T-cell (primary cell): ENCODE measurements around the gene NEK7. TPM values are rescaled to one million over a fixed set of nuclear protein-coding genes. Genes with fewer than 3 reads are reported as not detected.
"Not testable (repeated sequence)": the region's sequence is repeated elsewhere in the genome, so short reads cannot be mapped to it uniquely, and the experiment has no call there.

Experiments used
- ATAC-seq, 4 experiments: fragments of 200-7000 bp in 3 of 4; fragments of 150-1000 bp in 1 of 4; cut with Tn5 transposase; replicated peaks in 1 of 4; 1 replicate in 3 of 4; 2 replicates in 1 of 4; pipeline ENCODE4 v1.10.0; 2021; ENCODE audit warnings: moderate library complexity in 3 of 4, mild to moderate bottlenecking in 2 of 4, moderate number of reproducible peaks in 1 of 4
- CTCF ChIA-PET, 2 donors: fragments of 300-600 bp; sonication (Branson Sonifier 250); formaldehyde crosslinking; loops; one replicate each; lab custom pipeline; 2022; ENCODE audit warnings: antibody characterized with exemption in 2 of 2; lab: Charles Lee
- POLR2A ChIA-PET, 2 donors: fragments of 300-600 bp; sonication (Branson Sonifier 250); formaldehyde crosslinking; loops; one replicate each; lab custom pipeline; 2022; ENCODE audit warnings: antibody characterized with exemption in 2 of 2; lab: Charles Lee
- DNase-seq, 35 experiments: peaks; one replicate each; pipeline versions ENCODE4 v3.0.0 to v3.0.0-alpha.2; 2013 to 2023
- H3K27ac ChIP-seq: one replicate; pipeline ENCODE4 v1.5.1; 2013; ENCODE audit warnings: low read length
- H3K27me3 ChIP-seq, 2 experiments: replicated peaks in 1 of 2; 1 replicate in 1 of 2; 2 replicates in 1 of 2; pipeline versions ENCODE4 v1.6.1 to v1.7.0; 2013; ENCODE audit warnings: low read length in 1 of 2, mixed read lengths in 1 of 2; ENCODE audit not compliant: control insufficient read depth in 2 of 2, insufficient read depth in 2 of 2; ENCODE audit errors: extremely low read depth in 1 of 2
- H3K36me3 ChIP-seq, 2 donors: 1 replicate in 1 of 2; 2 replicates in 1 of 2; pipeline versions ENCODE4 v1.6.1 to v1.7.0; 2013; ENCODE audit warnings: low read length in 1 of 2; ENCODE audit not compliant: control insufficient read depth in 2 of 2, insufficient read depth in 1 of 2; ENCODE audit errors: extremely low read depth in 1 of 2
- H3K4me1 ChIP-seq, 2 experiments: 1 replicate in 1 of 2; 2 replicates in 1 of 2; pipeline versions ENCODE4 v1.6.1 to v1.7.0; 2013; ENCODE audit warnings: low read length in 2 of 2, mixed read lengths in 1 of 2; ENCODE audit not compliant: insufficient read depth in 2 of 2, control insufficient read depth in 1 of 2; ENCODE audit errors: extremely low read depth in 1 of 2
- H3K4me3 ChIP-seq, 2 donors: 1 replicate in 1 of 2; 2 replicates in 1 of 2; pipeline versions ENCODE4 v1.5.1 to v1.7.0; 2013; ENCODE audit warnings: mild to moderate bottlenecking in 2 of 2, low read length in 1 of 2, moderate library complexity in 1 of 2; ENCODE audit not compliant: control insufficient read depth in 1 of 2; ENCODE audit errors: extremely low read depth in 1 of 2
- H3K9me3 ChIP-seq: 2 replicates; pipeline ENCODE4 v1.7.0; 2013
- H3K27ac Mint-ChIP-seq, 2 donors: one replicate each; pipeline ENCODE4 v1.8.0; 2020 to 2021; ENCODE audit warnings: mild to moderate bottlenecking in 2 of 2, mixed read lengths in 2 of 2
- H3K27me3 Mint-ChIP-seq, 2 donors: one replicate each; pipeline ENCODE4 v1.8.0; 2021 to 2022; ENCODE audit warnings: mixed read lengths in 2 of 2
- H3K36me3 Mint-ChIP-seq: one replicate; pipeline ENCODE4 v1.8.0; 2021; ENCODE audit warnings: mixed read lengths
- H3K4me1 Mint-ChIP-seq, 3 donors: one replicate each; pipeline ENCODE4 v1.8.0; 2020 to 2022; ENCODE audit warnings: mixed read lengths in 3 of 3, mild to moderate bottlenecking in 1 of 3
- H3K4me3 Mint-ChIP-seq, 3 donors: one replicate each; pipeline ENCODE4 v1.8.0; 2020 to 2022; ENCODE audit warnings: mild to moderate bottlenecking in 3 of 3, mixed read lengths in 3 of 3, moderate library complexity in 3 of 3
- H3K9me3 Mint-ChIP-seq, 3 donors: one replicate each; pipeline ENCODE4 v1.8.0; 2020 to 2022; ENCODE audit warnings: mixed read lengths in 3 of 3
- WGBS: methylation state at CpG from one replicate; pipeline ENCODE4 v1.1.5; 2013; ENCODE audit warnings: missing lambda C conversion rate; ENCODE audit not compliant: insufficient coverage; 5-methylcytosine and 5-hydroxymethylcytosine counted together
- total RNA-seq, 35 experiments: library from RNA in 6 of 35; stranded (reverse) in 6 of 35; fragments of 120-200 nt in 1 of 35; gene quantifications; one replicate each; pipeline versions ENCODE4 v1.2.1 to v1.2.4 and lab custom pipeline; 2013 to 2026

Gene NEK7
- total RNA-seq, 5 donors from 2014 or later (not counting 1 experiment from before 2014, with no cell fraction given) = 31.8 to 75.4 (median 69.9) TPM

- WGBS = no CpG with 5 or more reads among the region's 2 CpGs
- H3K4me3 Mint-ChIP-seq = no peak overlapping the region
- Histone ChIP-seq H3K4me3 (no peak overlapping the region), H3K36me3 (no peaks in the 10 kb centered on the region), H3K27me3 (no peaks in the 10 kb centered on the region), H3K27ac (no peak overlapping the region), H3K9me3 (no peaks in the 10 kb centered on the region), H3K4me1 (no peaks in the 10 kb centered on the region)
- no peaks in the 10 kb centered on the region for H3K4me1 Mint-ChIP-seq
- DNase-seq (no peak), ATAC-seq (no peak)
- H3K27ac Mint-ChIP-seq = no peak overlapping the region
- ChIA-PET POLR2A (no interaction called here), CTCF (no interaction called here)
- peaks cover 0 to 3% of the 10 kb centered on the region in 2 donors for H3K27me3 Mint-ChIP-seq
- H3K9me3 Mint-ChIP-seq = no peaks in the 10 kb centered on the region
- H3K36me3 Mint-ChIP-seq = no peaks in the 10 kb centered on the region
These were observed 33.7 kb upstream of the NEK7 start for GRCh38 chr1:198123133-198123532.

DNA sequence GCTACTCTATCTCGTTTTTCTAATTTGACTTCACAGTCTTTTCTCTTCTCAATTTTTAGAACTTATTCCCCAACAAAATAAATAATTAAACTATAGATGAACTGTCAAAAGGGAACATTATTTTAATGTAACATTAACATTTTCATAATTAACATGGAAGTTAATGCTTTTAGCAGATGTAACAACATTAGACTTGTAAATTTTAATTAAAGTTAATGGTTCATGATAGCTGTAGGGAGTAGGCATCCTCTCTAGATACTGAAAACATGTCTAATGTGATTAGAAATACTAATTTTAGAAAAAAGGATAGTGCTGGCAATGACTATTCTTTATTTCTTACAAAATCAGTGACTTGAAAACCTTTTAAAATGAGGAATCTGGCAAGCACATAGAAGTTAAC is 32.1 kb upstream of the NEK7 start:
- H3K27me3 Mint-ChIP-seq = peaks cover 0 to 3% of the 10 kb centered on the region in 2 donors
- H3K27ac Mint-ChIP-seq = no peak overlapping the region
- CTCF ChIA-PET = no interaction called here
- H3K36me3 Mint-ChIP-seq = no peaks in the 10 kb centered on the region
- Histone ChIP-seq H3K27me3 (no peaks in the 10 kb centered on the region), H3K4me3 (no peak overlapping the region), H3K27ac (no peak overlapping the region), H3K4me1 (no peaks in the 10 kb centered on the region), H3K36me3 (no peaks in the 10 kb centered on the region), H3K9me3 (no peaks in the 10 kb centered on the region)
- H3K4me3 Mint-ChIP-seq = no peak overlapping the region
- no CpG with 5 or more reads among the region's 1 CpG for WGBS
- ATAC-seq (no peak), DNase-seq (no peak)
- POLR2A ChIA-PET = no interaction called here
- no peaks in the 10 kb centered on the region for H3K9me3 Mint-ChIP-seq
- no peaks in the 10 kb centered on the region for H3K4me1 Mint-ChIP-seq

GRCh38 chr1:198125995-198126735 is 30.6 kb upstream of the NEK7 start:
- Histone ChIP-seq H3K4me1 (no peaks in the 10 kb centered on the region), H3K36me3 (no peaks in the 10 kb centered on the region), H3K9me3 (no peaks in the 10 kb centered on the region), H3K27me3 (no peaks in the 10 kb centered on the region), H3K27ac (no peak overlapping the region), H3K4me3 (no peak overlapping the region)
- H3K27ac Mint-ChIP-seq = no peak overlapping the region
- H3K4me1 Mint-ChIP-seq = no peaks in the 10 kb centered on the region
- CTCF ChIA-PET = interaction anchor here in 1 of 2 donors (0.6 kb wide), 1 partner anchor 32 kb away, joined by 3 read pairs; no protein-coding TSS in a partner anchor
- no peaks in the 10 kb centered on the region for H3K36me3 Mint-ChIP-seq
- DNase-seq = no peak
- no peaks in the 10 kb centered on the region for H3K9me3 Mint-ChIP-seq
- no peak for ATAC-seq
- no peak overlapping the region for H3K4me3 Mint-ChIP-seq
- H3K27me3 Mint-ChIP-seq = peaks cover 0 to 3% of the 10 kb centered on the region in 2 donors
- POLR2A ChIA-PET = no interaction called here
- no CpG with 5 or more reads among the region's 1 CpG for WGBS

DNA sequence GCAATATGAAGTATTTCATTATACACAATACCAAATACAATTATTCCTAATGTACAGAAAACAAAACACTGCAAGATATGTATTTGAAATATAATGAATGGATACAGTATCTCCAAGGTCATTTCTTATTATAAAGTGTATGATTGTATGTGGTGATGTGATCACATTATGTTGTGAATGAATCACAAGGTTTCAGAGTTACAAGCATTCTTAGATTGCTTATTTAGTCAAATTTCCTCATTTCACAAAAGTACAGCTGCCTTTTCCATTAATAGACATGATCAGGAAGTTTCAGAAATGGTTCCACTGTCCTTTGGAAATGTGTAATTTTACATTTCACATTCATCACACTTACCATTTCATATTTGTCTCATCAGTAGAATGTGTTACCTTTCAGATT is 28.3 kb upstream of the NEK7 start:
- ChIA-PET CTCF (no interaction called here), POLR2A (interaction anchor here in 1 of 2 donors (0.6 kb wide), 1 partner anchor 34 kb away, joined by 5 read pairs; no protein-coding TSS in a partner anchor)
- Histone ChIP-seq H3K9me3 (no peaks in the 10 kb centered on the region), H3K36me3 (no peaks in the 10 kb centered on the region), H3K27ac (no peak overlapping the region), H3K4me1 (no peaks in the 10 kb centered on the region), H3K4me3 (no peak overlapping the region), H3K27me3 (no peaks in the 10 kb centered on the region)
- DNase-seq (no peak), ATAC-seq (no peak)
- Mint-ChIP-seq H3K4me1 (no peaks in the 10 kb centered on the region), H3K27me3 (peaks cover 0 to 3% of the 10 kb centered on the region in 2 donors), H3K36me3 (no peaks in the 10 kb centered on the region), H3K4me3 (no peak overlapping the region), H3K27ac (no peak overlapping the region), H3K9me3 (no peaks in the 10 kb centered on the region)

GRCh38 chr1:198130053-198130452 is 26.7 kb upstream of the NEK7 start:
- H3K9me3 ChIP-seq, H3K36me3 ChIP-seq, POLR2A ChIA-PET, ATAC-seq, H3K36me3 Mint-ChIP-seq, H3K9me3 Mint-ChIP-seq, H3K4me3 Mint-ChIP-seq, H3K27me3 Mint-ChIP-seq, H3K27me3 ChIP-seq, H3K4me1 ChIP-seq, H3K27ac ChIP-seq, CTCF ChIA-PET, H3K4me3 ChIP-seq, H3K27ac Mint-ChIP-seq, H3K4me1 Mint-ChIP-seq, DNase-seq: not testable (repeated sequence)
- 94% methylated on average over 3 of the region's 11 CpGs for WGBS

DNA sequence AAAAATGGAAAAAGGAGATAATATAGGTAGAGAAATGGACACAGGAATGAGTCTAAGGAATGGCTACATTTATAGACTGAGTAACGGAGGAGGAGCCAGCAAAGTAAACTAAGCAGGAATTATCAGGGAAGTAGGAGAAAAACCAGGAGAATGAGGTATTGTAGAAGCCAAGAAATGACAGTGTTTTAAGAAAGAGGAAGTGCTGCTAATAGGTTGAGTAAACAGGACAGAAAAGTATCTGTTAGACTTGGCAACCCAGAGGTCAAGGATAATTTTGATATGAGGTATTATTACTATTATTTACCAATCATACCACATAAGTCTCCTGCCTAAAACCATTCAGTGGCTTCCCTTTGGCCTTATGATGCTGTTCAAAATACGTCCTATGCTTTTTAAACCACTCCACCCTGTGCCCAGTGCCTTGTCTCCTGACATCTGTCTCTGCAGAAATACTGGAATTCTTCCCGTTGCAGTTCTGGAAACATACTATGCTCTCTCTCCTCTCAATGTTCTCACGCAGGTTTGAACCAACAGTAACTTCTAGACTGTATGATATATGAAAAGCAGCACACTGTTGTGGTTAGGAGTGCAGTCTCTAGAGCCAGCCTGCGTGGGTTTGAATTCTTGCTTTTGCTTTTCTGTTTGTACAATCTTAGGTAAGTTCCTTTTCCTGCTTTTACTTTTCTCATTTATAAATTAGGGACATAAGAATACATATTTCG is 24.6 kb upstream of the NEK7 start:
- Histone ChIP-seq H3K36me3 (no peaks in the 10 kb centered on the region), H3K4me1 (no peaks in the 10 kb centered on the region), H3K27ac (no peak overlapping the region), H3K4me3 (no peak overlapping the region), H3K27me3 (no peaks in the 10 kb centered on the region), H3K9me3 (no peaks in the 10 kb centered on the region)
- H3K9me3 Mint-ChIP-seq = peaks cover 0 to 6% (median 6%) of the 10 kb centered on the region in 3 donors
- no peaks in the 10 kb centered on the region for H3K36me3 Mint-ChIP-seq
- no peak overlapping the region for H3K27ac Mint-ChIP-seq
- H3K4me3 Mint-ChIP-seq = no peak overlapping the region
- H3K27me3 Mint-ChIP-seq = peaks cover 0 to 3% of the 10 kb centered on the region in 2 donors
- WGBS = 100% methylated on average over 1 of the region's 6 CpGs
- ATAC-seq (no peak), DNase-seq (no peak)
- POLR2A ChIA-PET = no interaction called here
- no peaks in the 10 kb centered on the region for H3K4me1 Mint-ChIP-seq
- CTCF ChIA-PET = interaction anchor here in 1 of 2 donors (0.6 kb wide), 1 partner anchor 90 kb away, joined by 3 read pairs; no protein-coding TSS in a partner anchor
